HG03159 (cell line): ENCODE results near the gene ZNF550.
A peak's percentile ranks its signal among the peaks of the same experiment; 100 is the strongest.
"Not testable (repeated sequence)": the region's sequence is repeated elsewhere in the genome, so short reads cannot be mapped to it uniquely, and the experiment has no call there.

ENCODE experiments used
- ATAC-seq: cut with Tn5 transposase; IDR thresholded peaks from one replicate; pipeline ENCODE4 v1.9.1; 2021; ENCODE audit warnings: mild to moderate bottlenecking, moderate library complexity; ENCODE audit not compliant: unreplicated experiment

The ZNF550 gene

DNA sequence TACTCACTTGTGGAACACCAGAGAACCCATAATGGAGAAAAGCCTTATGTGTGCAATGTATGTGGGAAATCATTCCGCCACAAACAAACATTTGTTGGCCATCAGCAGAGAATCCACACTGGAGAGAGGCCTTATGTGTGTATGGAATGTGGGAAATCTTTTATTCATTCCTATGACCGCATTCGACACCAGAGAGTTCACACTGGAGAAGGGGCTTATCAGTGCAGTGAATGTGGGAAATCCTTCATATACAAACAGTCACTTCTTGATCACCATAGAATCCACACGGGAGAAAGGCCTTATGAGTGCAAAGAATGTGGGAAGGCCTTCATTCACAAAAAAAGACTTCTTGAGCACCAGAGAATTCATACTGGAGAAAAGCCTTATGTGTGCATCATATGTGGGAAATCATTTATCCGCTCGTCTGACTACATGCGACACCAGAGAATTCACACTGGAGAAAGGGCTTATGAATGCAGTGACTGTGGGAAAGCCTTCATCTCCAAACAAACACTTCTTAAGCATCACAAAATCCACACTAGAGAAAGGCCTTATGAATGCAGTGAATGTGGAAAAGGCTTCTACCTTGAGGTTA is 21.6 kb downstream of the ZNF550 start:
- ATAC-seq = no peak

DNA sequence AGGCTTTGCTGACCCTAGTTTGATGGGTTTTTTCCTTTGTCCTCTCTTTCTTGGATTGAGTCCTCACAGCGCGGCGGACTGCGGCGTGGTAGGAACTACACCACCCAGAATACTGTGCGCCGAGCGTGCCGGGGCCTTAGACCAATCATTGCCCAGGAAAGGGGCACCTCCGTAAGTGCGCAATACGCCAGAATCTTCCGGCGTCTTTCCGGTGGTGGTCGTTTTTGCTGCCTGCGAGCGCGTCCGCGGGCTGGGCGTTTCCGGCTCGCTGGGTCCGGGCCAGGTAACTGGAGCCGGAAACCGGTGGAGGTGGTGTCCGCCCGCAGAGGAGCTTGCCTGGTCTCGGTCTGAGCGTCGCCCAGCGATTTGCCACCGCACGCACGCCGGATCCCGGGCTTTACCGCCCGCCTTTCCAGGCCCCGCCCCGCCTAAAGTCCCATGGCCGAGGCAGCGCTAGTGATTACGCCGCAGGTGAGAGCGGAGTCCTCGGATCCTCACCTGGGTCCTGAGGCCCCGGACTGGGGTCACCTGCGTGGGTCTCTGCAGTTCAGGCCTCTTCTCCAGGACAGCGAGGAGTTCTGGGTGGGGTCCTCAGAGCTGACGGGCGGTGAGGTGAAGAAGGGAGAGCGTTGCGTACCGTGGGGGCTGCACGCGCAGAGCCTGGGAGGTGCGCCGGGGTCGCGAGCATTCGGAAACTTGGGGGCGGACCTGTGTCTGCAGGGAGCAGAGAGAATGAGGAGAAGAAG is 32.4 kb downstream of the ZNF550 start, which contains the start of gene ZNF549:
TSS of gene ZNF549 (plus strand) at position 221 of the 746 bp plus-strand sequence. CDS start at position 439, 218 bp downstream.
- peak; percentile 99 for ATAC-seq

DNA sequence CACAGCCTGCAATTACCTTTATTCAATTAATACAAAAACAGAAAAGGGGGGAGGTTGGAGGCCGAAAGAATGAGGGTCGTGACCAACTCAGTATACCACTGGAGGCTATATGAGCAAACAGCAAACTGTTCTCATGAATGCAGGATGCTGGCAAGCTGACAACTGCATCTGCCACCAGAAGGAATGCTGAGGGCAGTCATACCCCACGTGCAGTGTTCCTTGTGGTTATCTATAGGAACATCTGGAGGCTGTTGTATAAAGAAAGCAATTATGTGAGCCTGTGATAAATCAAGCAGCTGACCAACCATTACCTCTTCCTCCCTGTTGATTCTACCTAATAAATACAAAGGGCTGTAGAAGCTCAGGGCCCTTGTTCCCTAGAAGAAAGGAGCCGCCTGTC is 41.6 kb downstream of the ZNF550 start:
- not testable (repeated sequence) for ATAC-seq

DNA sequence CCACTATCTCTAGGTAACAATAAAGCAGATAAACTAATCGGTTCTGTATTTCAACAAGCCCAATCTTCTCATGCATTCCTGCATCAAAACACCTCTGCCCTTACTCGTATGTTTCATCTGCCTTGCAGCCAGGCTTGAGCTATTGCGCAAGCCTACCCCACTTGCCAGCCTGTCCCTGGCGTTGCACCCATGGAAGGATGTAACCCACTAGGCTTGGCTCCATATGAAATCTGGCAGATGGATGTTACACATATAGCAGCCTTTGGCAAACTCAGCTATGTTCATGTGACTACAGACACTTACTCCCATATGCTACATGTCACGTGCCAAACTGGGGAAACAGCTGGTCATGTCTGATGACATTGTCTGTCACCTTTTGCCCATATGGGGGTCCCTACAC is 44.4 kb downstream of the ZNF550 start:
- ATAC-seq = no peak

DNA sequence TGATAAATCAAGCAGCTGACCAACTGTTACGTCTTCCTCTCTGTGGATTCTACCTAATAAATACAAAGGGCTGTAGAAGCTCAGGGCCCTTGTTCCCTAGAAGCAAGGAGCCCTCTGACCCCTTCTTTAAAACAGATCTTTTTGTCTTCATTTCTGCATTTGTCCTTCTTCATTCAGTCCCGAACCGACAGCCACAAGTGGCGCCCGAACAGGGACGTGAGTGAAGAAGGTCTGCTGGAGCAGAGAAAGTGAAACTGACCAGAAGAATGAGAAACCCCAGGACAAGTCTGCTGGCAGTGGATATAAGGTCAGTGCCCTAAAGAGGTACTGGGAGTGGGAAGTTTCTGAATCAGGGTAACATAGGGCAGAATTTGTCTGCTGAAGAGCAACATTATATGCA is 46.8 kb downstream of the ZNF550 start:
- no peak for ATAC-seq

DNA sequence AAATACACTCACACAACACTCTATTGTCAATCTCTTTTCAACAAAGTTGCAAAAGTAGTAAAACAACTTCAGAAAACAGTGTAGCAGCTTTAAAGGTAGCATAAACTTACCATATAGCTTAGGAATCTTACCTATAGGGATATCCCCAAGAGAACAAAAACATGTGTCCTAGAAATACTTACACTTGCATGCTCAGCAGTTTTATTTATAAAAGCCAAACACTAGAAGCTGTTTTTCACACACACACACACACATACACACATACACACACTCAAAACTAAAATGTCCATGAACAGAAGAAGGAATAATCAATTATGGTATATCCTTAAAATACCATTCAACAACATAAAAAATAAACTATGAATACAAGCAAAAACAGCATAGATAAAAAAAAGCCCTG is 48.2 kb downstream of the ZNF550 start:
- no peak for ATAC-seq

DNA sequence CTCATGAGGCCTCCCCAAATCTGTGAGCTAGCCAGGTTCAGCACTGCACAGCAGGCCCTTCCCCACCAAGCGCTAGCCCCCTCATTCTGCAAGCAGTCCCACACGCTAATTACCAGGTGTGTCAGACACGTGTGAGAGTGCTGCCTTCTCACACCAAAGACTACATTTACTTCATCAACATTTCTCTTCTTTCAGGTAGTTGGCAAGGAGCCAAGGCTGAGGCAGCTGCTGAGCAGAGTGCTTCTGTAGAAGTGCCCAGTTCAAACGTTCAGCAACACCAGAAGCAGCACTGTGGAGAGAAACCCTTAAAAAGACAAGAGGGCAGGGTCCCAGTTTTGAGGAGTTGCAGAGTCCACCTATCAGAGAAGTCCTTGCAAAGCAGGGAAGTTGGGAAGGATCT is 53.5 kb downstream of the ZNF550 start:
- no peak for ATAC-seq

DNA sequence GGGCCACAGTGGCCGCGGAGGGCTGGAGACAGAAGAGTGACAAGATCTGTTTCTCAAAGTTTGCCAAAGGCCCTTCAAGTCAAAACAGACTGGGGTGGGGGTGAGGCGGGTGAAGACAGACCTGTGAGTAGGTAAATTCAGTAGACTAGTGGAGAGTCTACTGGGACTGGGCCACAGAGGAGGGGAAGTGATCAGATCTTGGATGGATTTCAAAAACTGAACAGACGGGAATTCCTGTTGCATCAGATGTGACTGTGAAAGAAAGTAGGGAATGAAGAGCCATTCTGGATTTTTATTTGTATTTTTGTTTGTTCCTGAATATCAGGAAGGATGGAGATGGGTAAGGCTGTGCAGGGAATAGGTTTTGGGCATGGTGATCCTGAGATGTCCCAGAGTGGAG is 59.3 kb downstream of the ZNF550 start:
- ATAC-seq = not testable (repeated sequence)

DNA sequence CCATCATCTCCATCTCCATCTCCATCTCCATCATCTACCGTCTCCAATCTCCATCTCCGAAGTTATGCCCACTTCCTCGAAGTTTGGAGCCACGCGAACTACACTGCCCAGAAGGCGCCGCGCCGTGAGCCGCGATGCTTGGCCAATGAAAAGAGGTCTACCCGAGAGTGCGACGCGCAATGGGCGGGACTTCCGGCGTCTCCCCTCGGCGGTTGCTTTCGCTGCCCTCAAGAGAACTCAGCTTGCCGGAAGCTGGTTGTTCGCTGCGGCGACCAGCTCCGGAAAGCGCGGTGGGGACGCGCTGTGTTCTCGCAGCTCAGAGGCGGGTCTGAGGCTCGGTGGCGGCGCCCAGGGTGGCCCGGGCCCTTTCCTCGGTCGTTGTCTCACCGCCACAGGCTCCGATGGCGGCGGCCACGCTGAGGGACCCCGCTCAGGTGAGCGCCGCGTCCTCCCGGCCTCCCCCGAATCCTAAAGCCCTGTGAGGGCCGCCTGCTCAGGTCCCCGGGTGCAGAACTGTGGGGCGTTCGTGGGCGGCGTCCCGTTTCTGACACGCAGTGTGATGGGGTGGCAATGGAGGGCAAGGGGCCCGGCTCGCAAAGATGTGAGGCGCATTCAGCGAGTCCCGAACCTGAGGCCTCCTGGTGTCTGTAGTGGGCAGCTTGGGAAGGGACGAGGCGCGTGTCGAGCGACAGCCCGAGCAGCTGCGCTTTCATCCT is 59.8 kb downstream of the ZNF550 start, which contains the start of gene ZNF773:
TSS of gene ZNF773 (plus strand) at position 259 of the 716 bp plus-strand sequence. CDS start at position 402, 143 bp downstream.
- ATAC-seq = peak; percentile 98

DNA sequence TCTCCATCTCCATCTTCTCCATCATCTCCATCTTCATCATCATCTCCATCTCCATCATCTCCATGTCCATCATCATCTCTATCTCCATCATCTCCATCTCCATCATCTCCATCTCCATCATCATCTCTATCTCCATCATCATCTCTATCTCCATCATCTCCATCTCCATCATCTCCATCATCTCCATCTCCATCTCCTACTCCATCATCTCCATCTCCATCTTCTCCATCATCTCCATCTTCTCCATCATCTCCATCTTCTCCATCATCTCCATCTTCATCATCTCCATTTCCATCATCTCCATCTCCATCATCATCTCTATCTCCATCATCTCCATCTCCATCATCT is 60.4 kb downstream of the ZNF550 start:
- not testable (repeated sequence) for ATAC-seq

DNA sequence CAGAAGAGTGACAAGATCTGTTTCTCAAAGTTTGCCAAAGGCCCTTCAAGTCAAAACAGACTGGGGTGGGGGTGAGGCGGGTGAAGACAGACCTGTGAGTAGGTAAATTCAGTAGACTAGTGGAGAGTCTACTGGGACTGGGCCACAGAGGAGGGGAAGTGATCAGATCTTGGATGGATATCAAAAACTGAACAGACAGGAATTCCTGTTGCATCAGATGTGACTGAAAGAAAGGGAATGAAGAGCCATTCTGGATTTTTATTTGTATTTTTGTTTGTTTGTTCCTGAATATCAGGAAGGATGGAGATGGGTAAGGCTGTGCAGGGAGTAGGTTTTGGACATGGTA is 71.4 kb downstream of the ZNF550 start:
- ATAC-seq = not testable (repeated sequence)

DNA sequence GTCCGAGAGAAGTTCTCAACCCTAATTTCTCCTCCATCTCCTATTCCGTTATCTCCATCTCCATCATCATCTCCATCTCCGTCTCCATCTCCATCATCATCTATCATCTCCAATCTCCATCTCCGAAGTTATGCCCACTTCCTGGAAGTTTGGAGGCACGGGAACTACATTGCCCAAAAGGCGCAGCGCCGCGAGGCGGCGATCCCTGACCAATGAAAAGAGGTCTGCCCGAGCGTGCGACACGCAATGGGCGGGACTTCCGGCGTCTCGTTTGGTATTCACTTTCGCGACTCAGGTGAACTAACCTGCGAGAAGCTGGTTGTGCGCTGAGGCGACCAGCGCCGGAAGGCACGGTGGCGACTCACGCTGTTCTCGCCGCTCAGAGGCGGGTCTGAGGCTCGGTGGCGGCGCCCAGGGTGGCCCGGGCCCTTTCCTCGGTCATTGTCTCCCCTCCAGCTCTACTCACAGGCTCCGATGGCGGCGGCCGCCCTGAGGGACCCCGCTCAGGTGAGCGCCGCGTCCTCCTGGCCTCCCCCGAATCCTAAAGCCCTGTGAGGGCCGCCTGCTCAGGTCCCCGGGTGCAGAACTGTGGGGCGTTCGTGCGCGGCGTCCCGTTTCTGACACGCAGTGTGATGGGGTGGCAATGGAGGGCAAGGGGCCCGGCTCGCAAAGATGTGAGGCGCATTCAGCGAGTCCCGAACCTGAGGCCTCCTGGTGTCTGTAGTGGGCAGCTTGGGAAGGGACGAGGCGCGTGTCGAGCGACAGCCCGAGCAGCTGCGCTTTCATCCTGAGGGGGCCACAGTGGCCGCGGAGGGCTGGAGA is 72.0 kb downstream of the ZNF550 start, which contains the start of gene ZNF419:
TSS of gene ZNF419 (plus strand) at position 274 of the 822 bp plus-strand sequence. CDS start at position 475, 201 bp downstream.
- ATAC-seq = peak; percentile 92
